GM23248 (cell line): ENCODE measurements around the gene TRPM7.

Experiments
- EZH2 ChIP-seq: fragments of 200-600 bp; sonication (generic); IDR thresholded peaks from 2 replicates; pipeline ENCODE4 v1.6.1; 2018; ENCODE audit warnings: antibody characterized with exemption, mild to moderate bottlenecking; ENCODE audit not compliant: insufficient read depth, poor library complexity, severe bottlenecking
- EZH2phosphoT487 ChIP-seq: fragments of 200-600 bp; sonication (generic); IDR thresholded peaks from 2 replicates; pipeline ENCODE4 v1.6.1; 2018; ENCODE audit warnings: antibody characterized with exemption, moderate library complexity, mild to moderate bottlenecking, low read depth; ENCODE audit not compliant: insufficient read depth

- TF ChIP-seq EZH2phosphoT487 (no peak), EZH2 (no peak)
These were observed 20.7 kb downstream of the TRPM7 start for GRCh38 chr15:50665938-50666337.
